OCI-LY7 (cell line): Measurements from ENCODE around the gene CFAP73.

Experiments
- EZH2phosphoT487 ChIP-seq: fragments of 200-600 bp; sonication (generic); IDR thresholded peaks from 2 replicates; pipeline ENCODE4 v1.6.1; 2018; ENCODE audit warnings: low read depth, borderline replicate concordance, mild to moderate bottlenecking, mixed run types, antibody characterized with exemption, low read length, moderate library complexity, mixed read lengths
- TF ChIP-seq, protein P1 (sequence below): fragments of 200-600 bp; sonication (generic); conservative IDR thresholded peaks from 2 replicates; pipeline ENCODE4 v1.5.1; 2014; ENCODE audit warnings: mild to moderate bottlenecking, antibody characterized with exemption, low read length, moderate library complexity, mixed read lengths

DNA sequence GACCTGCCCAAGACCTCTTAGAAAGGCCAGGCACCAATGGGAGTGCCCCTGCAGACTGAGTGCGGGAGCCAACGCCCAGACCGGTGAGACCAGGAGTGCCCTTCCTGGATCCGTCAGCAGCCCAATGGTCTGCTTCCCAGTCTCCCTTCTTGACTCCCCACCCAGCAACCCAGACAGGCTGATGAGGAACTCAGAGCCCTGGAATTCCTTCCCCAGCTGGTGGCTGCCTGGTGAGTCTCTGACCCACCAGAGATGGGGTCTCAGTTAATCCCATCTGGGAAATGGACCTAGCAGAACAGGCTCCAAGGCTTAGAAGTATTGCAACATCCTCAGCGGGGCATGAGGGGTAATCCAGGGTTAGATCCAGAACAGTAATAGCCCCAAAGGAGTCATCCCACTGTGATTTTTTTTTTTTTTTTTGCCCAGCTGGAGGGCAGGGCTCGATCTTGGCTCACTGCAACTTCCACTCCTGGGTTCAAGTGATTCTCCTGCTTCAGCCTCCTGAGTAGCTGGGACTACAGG, 12.5 kb upstream of the CFAP73 start:
- TF ChIP-seq, protein P1, sequence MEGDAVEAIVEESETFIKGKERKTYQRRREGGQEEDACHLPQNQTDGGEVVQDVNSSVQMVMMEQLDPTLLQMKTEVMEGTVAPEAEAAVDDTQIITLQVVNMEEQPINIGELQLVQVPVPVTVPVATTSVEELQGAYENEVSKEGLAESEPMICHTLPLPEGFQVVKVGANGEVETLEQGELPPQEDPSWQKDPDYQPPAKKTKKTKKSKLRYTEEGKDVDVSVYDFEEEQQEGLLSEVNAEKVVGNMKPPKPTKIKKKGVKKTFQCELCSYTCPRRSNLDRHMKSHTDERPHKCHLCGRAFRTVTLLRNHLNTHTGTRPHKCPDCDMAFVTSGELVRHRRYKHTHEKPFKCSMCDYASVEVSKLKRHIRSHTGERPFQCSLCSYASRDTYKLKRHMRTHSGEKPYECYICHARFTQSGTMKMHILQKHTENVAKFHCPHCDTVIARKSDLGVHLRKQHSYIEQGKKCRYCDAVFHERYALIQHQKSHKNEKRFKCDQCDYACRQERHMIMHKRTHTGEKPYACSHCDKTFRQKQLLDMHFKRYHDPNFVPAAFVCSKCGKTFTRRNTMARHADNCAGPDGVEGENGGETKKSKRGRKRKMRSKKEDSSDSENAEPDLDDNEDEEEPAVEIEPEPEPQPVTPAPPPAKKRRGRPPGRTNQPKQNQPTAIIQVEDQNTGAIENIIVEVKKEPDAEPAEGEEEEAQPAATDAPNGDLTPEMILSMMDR: no peak
- no peak for TF ChIP-seq EZH2phosphoT487
